ENCODE measurements around the gene NKX2-3. TPM values are rescaled to one million over a fixed set of nuclear protein-coding genes. Genes with fewer than 3 reads are reported as not detected.

Gene NKX2-3
- total RNA-seq, 1 experiment from 2014 or later: not detected

DNA sequence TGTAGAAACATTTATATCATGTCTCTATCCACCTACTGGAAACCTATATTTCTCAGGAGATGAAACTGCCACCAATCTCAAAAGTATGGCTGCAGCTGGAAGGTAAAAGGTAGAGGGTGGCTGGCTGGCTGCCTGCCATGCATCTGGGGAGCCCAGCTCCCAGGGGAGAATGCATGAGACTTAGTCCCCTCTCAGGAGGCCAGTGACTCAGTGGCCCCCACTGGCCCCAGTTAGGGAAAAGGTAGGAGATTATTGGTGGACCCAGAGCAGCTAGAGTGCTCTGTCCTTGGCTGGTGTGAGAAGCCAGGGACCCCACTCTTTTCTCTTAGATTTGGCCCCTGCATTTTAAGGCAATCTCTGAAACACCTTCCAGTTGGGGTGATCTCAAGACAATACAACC, 6.8 kb upstream of the NKX2-3 start:
- H3K27ac ChIP-seq (ENCODE audit: low read depth, low read length): no peak overlapping the region
- H3K4me3 ChIP-seq (replicated peaks in 1 of 2; ENCODE audit: low read depth in 1 of 2, low read length in 2 of 2): no peak overlapping the region
- no peaks in the 10 kb centered on the region for H3K36me3 ChIP-seq (ENCODE audit: control insufficient read depth in 1 of 2, insufficient read depth in 2 of 2, low read length in 2 of 2)
- POLR2A ChIA-PET: no interaction called here
- no peaks in the 10 kb centered on the region for H4K20me1 ChIP-seq (ENCODE audit: insufficient read depth)
- peaks cover 9% of the 10 kb centered on the region for H3K27me3 ChIP-seq (ENCODE audit: insufficient read depth, low read length)
- H3K9ac ChIP-seq (ENCODE audit: low read length): no peak overlapping the region
- H3K4me1 ChIP-seq (ENCODE audit: control insufficient read depth in 1 of 2, insufficient read depth in 2 of 2, low read length in 2 of 2): no peaks in the 10 kb centered on the region
- DNase-seq (ENCODE audit: low read depth, low spot score) (no peak), ATAC-seq (no peak)
- RAD21 ChIA-PET (ENCODE audit: low non-redundant PET in 1 of 2, low total read pairs in 2 of 2, uncharacterized antibody in 2 of 2, unreplicated experiment in 2 of 2): no interaction called here
- H3K9me3 ChIP-seq (ENCODE audit: control insufficient read depth in 1 of 2, insufficient read depth in 1 of 2, low read depth in 1 of 2, low read length in 2 of 2): no peaks in the 10 kb centered on the region
- BruUV-seq (replicated peaks): no TSS peak
- no peak overlapping the region for H3K4me2 ChIP-seq (ENCODE audit: low read length)
- intact Hi-C loops (cut with micrococcal nuclease): no loop called here
- no peaks in the 10 kb centered on the region for H3K9me2 ChIP-seq (ENCODE audit: insufficient read depth)
- H2AFZ ChIP-seq (ENCODE audit: low read depth, low read length, poor library complexity, severe bottlenecking): no peak overlapping the region
- no peak for TF ChIP-seq EZH2phosphoT487 (IDR thresholded peaks at IDR 0.05; ENCODE audit: borderline replicate concordance)
- TF ChIP-seq, protein P1, sequence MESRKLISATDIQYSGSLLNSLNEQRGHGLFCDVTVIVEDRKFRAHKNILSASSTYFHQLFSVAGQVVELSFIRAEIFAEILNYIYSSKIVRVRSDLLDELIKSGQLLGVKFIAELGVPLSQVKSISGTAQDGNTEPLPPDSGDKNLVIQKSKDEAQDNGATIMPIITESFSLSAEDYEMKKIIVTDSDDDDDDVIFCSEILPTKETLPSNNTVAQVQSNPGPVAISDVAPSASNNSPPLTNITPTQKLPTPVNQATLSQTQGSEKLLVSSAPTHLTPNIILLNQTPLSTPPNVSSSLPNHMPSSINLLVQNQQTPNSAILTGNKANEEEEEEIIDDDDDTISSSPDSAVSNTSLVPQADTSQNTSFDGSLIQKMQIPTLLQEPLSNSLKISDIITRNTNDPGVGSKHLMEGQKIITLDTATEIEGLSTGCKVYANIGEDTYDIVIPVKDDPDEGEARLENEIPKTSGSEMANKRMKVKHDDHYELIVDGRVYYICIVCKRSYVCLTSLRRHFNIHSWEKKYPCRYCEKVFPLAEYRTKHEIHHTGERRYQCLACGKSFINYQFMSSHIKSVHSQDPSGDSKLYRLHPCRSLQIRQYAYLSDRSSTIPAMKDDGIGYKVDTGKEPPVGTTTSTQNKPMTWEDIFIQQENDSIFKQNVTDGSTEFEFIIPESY (IDR thresholded peaks at IDR 0.05; ENCODE audit: extremely low read depth, insufficient replicate concordance, low read length): no peak
- TF ChIP-seq, protein P2, sequence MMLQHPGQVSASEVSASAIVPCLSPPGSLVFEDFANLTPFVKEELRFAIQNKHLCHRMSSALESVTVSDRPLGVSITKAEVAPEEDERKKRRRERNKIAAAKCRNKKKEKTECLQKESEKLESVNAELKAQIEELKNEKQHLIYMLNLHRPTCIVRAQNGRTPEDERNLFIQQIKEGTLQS (IDR thresholded peaks at IDR 0.05): no peak
- TF ChIP-seq POLR2AphosphoS5 (IDR thresholded peaks at IDR 0.05; ENCODE audit: low read depth, low read length): no peak
- TF ChIP-seq, protein P3, sequence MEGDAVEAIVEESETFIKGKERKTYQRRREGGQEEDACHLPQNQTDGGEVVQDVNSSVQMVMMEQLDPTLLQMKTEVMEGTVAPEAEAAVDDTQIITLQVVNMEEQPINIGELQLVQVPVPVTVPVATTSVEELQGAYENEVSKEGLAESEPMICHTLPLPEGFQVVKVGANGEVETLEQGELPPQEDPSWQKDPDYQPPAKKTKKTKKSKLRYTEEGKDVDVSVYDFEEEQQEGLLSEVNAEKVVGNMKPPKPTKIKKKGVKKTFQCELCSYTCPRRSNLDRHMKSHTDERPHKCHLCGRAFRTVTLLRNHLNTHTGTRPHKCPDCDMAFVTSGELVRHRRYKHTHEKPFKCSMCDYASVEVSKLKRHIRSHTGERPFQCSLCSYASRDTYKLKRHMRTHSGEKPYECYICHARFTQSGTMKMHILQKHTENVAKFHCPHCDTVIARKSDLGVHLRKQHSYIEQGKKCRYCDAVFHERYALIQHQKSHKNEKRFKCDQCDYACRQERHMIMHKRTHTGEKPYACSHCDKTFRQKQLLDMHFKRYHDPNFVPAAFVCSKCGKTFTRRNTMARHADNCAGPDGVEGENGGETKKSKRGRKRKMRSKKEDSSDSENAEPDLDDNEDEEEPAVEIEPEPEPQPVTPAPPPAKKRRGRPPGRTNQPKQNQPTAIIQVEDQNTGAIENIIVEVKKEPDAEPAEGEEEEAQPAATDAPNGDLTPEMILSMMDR (IDR thresholded peaks at IDR 0.05 in 2 of 3, conservative IDR thresholded peaks at IDR 0.05 in 1 of 3; ENCODE audit: borderline replicate concordance in 1 of 3, insufficient read depth in 1 of 3, low read depth in 2 of 3, low read length in 2 of 3): no peak
- TF ChIP-seq, protein P4, sequence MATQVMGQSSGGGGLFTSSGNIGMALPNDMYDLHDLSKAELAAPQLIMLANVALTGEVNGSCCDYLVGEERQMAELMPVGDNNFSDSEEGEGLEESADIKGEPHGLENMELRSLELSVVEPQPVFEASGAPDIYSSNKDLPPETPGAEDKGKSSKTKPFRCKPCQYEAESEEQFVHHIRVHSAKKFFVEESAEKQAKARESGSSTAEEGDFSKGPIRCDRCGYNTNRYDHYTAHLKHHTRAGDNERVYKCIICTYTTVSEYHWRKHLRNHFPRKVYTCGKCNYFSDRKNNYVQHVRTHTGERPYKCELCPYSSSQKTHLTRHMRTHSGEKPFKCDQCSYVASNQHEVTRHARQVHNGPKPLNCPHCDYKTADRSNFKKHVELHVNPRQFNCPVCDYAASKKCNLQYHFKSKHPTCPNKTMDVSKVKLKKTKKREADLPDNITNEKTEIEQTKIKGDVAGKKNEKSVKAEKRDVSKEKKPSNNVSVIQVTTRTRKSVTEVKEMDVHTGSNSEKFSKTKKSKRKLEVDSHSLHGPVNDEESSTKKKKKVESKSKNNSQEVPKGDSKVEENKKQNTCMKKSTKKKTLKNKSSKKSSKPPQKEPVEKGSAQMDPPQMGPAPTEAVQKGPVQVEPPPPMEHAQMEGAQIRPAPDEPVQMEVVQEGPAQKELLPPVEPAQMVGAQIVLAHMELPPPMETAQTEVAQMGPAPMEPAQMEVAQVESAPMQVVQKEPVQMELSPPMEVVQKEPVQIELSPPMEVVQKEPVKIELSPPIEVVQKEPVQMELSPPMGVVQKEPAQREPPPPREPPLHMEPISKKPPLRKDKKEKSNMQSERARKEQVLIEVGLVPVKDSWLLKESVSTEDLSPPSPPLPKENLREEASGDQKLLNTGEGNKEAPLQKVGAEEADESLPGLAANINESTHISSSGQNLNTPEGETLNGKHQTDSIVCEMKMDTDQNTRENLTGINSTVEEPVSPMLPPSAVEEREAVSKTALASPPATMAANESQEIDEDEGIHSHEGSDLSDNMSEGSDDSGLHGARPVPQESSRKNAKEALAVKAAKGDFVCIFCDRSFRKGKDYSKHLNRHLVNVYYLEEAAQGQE (IDR thresholded peaks at IDR 0.05; ENCODE audit: low read depth): no peak
- CTCF ChIA-PET: no interaction called here
- no peaks in the 10 kb centered on the region for H3K79me2 ChIP-seq (ENCODE audit: insufficient read depth, low read length)
